ENCODE data around the gene CTSZ.
"Not testable (repeated sequence)": the region's sequence is repeated elsewhere in the genome, so short reads cannot be mapped to it uniquely, and the experiment has no call there.

Gene CTSZ

DNA sequence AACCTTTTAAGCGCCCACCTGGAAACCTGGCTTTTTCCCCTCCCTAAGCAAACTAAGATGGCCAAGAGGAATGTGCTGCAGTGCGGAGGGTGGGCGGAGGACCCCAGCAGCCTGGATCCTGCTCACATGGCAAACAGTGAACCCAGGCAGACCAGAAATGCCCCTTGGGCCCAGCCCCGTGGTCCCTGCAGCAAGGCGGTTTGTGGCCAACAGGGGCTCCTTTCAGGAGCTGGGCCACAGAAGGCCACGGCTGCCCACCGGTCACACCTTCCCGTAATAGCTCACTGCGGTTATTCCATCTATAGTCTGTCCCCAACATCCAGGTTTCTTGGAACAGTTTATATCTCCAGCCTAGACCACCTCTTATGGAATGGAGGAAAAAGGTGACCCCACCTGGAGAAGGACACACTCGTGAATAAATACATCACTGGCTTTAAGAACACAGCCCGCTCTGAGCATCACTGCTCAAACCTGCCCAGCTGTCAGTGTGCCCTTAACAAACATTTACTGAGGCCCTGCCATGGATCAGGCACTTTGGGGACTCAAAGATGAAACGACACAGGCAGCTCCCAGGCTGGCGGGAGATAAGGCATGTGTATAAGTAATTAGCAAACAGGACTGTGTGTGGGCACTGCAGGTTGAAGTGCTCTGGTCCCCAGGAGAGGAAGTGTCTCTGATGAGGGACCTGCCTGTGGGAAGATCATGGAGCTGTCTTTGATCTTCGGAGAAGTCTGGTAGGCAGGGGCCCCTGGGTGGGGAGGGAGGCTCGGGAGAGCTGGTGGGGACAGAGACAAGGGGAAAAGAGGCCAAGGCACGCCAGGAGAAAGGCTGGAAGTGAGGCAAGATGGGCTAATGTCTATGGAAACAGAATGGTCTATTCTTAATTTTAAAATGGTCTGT is 9.0 kb upstream of the CTSZ start:
- DNase-seq (ENCODE audit: extremely low spot score, insufficient read length, low read depth) (no peak), FAIRE-seq (no peak)

GRCh38 chr20:59015411-59015810 is 8.4 kb upstream of the CTSZ start:
- FAIRE-seq (no peak), DNase-seq (ENCODE audit: extremely low spot score, insufficient read length, low read depth) (no peak)

DNA sequence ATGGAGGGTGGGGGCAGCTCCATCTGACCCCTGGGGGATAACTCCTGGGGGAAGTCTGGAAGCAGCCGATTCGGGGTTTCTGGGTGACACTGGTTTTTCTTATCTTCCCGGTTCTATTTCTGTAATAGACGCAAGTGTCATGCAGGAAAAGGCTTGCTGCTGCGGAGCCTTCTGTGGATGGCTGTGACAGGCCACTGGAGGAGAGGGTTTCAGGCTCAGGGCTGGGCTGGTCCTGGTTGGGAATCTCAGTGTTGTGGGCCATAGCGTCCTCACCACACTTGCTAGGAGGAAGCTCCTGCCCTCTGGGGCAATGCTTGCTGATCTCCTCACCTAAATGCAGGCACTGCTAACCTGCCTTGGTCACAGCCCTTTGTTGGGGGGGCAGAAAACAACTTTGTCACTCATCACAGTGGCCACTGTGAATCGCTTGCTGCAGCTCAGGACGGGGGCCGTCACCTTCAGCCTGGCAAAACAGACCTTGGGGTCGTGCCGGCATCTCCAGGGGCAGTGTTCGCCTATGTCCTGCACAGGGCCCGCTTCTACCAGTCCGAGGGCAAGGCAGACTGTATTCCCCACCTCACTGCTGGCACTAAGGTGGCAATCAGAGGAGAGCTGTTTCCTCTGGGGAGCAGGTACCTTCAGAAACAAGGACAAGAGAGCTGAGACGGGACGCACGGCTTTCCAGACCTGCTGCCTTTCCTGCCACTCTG is 7.8 kb upstream of the CTSZ start:
- DNase-seq (ENCODE audit: extremely low spot score, insufficient read length, low read depth): no peak
- no peak for FAIRE-seq

DNA sequence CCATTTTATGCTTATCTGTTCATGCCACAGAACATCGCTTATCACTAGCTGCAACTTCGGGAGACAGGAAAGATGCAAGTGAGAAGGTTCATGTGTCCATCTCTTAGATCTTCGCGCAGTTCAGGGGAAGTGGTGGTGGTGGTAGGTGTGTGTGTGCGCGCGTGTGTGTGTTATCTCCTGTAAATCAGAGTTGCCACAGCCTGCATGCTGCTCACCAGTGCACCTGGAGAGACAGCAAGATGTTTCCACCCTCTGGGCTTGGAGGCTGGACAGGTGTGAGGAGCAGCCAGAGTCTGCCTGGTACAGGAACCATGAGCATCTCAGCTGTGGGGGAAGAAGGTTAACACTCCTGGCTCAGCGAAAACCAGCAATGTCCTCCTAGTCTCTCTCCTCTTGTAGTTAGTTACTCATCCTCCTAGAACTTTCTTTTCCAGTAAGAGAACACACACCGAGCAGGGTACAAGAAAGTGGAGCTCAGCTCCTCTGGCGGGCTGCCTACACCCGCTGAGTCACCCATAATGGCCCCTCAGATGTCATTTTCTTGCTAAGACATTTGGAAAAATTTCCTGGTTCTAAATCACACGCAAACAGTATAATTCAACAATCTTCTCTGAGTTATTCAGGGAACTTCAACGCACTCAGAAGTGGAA is 7.0 kb upstream of the CTSZ start:
- FAIRE-seq: no peak
- no peak for DNase-seq (ENCODE audit: extremely low spot score, insufficient read length, low read depth)

DNA sequence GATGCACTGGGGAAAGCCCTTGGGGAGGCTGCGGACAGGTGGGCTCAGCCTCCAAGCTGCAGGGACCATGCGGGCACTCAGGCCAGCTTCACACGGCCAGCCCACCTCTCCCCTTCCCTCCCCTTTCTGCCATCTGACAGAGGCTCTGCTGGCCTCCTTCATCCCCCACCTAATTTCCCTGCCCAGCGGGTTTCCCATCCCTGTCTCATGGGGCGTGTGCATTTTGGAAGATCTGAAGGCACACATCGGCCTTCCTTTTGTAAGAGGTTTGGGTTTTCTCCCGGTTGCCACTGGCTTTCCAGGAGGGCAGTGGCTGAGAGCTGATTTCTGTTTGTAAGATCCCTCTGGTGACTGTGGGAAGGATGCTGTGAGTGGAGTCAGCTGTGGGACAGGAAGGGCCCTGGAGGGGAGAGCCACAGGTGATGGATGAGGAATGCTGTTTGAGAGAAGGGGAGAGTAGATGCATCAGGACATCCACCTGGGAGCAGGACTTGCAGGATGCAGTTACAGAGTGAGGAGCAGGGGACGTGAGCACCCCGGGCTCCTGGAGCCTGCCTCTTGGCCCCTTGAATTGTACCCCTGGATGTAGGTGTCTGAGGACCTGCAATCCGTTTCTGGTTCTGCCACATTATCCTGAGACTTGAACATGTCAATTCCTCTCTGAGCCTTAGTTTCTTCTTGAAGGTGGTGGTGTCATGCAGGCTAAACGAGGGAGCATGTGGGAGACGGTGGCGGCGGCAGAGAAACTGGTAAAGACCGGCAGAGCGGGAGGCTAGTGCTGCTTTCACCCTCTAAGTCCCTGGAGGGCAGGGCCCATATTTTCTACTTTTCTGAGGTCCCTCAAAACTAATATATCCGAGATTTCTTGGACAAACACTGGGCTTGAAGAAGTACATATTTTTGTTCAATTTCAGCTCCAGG is 6.2 kb upstream of the CTSZ start:
- no peak for FAIRE-seq
- no peak for DNase-seq (ENCODE audit: extremely low spot score, insufficient read length, low read depth)

- DNase-seq (ENCODE audit: extremely low spot score, insufficient read length, low read depth); FAIRE-seq: not testable (repeated sequence)
These were observed 4.8 kb upstream of the CTSZ start for GRCh38 chr20:59011874-59012157.

- no peak for DNase-seq (ENCODE audit: extremely low spot score, insufficient read length, low read depth)
- no peak for FAIRE-seq
These were observed 4.2 kb upstream of the CTSZ start for GRCh38 chr20:59010995-59011873.

DNA sequence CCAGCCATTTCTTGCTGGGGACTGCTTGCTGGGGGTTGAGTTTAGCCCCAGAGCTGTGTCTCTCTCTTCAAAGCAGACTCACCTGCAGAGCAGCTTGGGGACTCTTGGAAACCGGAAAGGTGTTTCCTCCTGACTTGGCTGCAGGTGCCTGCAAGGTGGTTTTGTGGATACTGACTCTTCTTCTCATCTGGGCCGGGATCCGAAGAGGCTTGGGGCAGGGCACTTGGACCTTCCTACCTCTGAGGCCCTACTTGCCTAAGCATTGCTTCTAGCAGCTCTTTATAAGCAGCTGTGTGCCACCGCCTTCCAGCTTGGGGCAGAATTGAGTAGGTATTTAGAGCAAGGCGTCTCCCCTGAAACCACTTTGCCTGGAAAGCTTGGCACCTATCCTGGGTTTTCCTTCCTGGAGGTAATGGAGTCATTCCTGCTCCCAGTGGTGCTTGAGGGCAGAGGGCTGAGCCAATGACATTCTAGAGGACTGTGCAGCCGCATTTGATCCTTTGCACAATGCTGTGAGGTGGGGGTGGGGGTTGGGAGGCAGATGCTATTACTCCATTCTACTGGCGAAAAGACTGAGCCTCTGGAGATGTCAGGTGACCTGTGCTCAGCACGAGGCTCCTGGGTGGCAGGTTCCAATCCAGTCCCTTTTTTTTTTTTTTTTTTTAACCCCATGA is 3.4 kb upstream of the CTSZ start:
- DNase-seq (ENCODE audit: extremely low spot score, insufficient read length, low read depth) (no peak), FAIRE-seq (no peak)

DNA sequence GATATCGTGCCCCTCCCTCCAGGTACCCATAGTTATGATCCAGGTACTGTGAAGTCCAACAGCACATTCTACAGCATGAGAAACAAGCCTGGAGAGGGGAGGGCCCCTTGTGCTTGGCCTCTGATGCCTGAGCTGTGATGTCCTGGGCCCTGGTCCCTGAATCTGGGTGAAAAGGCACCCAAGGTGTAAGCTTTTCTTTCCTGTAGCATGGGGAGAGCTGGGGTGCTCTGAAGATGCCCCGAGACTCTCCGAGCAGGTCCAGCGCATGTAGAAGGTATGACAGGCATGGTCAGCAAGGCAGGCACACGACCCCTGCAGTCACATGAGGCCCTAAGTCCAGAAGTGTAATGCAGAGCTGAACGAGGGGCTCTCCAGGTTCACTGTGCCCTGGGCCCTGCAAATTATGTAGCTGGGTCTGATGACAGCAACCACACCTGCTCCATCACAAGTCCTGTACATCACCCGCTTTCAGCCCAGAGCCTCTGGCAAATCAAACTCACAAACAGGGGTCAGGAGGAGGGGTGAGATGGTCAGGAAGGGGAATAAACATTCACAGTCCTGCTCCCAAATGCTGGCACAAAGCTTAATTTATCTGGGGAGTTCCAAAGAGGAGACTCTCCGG is 1.8 kb upstream of the CTSZ start:
- FAIRE-seq (no peak), DNase-seq (ENCODE audit: extremely low spot score, insufficient read length, low read depth) (no peak)

DNA sequence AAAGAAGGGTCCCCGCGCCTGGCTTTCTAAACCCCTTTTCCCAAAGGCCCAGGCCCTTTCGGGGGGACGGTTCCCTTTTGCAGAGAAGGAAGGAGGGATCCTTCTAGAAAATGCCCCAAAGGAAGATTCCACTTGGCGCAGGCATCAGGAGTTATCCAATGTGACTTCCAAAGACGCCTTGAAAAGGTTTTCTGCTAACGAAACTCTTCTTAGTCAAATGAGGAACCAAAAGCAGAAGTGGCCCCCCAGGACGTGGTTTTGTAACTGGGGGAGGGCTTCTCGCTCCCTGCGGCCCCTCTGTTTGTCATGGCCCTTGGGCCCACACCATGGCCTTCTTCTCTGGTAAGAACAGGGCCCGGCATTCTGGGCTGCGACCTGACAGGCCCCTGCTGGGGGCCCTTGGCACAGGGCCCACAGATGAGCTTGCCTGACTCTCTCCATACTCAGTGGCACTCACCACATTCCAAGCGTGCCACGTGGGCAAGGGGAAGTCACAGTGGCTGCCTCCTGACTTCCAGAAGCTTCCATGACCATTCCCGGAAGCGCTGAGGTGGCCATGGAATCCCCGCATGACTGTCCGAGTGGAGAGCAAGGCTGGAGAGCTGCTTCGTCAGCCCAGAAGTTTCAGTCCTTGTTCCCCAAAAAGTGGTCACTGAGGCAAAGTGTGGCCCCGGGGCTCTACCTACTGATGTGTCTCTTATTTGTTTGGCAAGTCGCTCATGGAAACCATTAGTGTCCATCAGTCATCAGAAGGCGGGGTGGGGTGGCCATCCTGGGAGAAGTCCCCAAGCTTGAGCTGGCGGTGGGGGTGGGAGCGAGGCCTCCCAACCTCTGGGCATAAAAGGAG is 834 bp upstream of the CTSZ start:
- DNase-seq (ENCODE audit: extremely low spot score, insufficient read length, low read depth) (peak; percentile 71), FAIRE-seq (peak; percentile 82)

- DNase-seq (ENCODE audit: extremely low spot score, insufficient read length, low read depth) (no peak), FAIRE-seq (no peak)
These were observed 739 bp downstream of the CTSZ start for GRCh38 chr20:59006167-59006863.

- no peak for FAIRE-seq
- DNase-seq (ENCODE audit: extremely low spot score, insufficient read length, low read depth): no peak
These were observed 1.4 kb downstream of the CTSZ start for GRCh38 chr20:59005523-59006166.

DNA sequence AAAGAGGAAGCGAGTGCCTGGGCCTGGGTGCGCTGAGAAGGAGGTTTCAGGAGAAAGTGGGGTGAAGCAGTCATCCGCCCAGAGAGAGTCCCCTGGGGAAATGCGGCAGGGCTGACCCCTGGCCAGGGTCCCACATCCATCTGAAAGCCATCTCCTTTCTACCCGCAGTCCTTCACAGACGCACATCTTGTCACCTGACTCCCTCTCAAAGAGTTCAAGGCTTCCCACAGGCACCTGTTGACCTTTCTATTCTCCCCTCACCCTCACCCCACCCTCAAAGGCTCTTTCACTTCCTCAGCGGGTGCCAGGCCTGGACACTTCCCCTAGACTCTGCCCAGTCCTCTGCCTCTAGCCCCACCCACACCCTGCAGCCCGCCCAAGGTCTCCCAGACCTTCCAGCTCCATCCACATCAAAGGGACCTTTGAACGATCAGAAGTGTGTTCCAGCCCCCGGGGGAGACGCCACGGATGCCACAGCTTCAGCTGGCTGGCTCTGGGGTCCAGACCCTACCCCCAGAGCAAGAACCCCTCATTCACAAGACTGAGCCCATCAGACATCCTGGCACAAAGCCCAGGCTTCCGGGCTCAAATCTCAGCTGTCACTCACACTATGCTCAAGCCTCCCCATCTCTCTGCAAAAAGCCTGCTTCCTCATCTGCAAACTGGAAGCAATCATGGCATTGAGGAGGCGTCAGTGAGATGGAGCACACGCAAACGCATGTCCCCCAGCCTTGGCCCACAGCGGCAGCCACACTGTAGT is 2.1 kb downstream of the CTSZ start:
- FAIRE-seq (peak; percentile 97), DNase-seq (ENCODE audit: extremely low spot score, insufficient read length, low read depth) (peak; percentile 87)

GRCh38 chr20:59004493-59004762 is 2.6 kb downstream of the CTSZ start:
- DNase-seq (ENCODE audit: extremely low spot score, insufficient read length, low read depth) (no peak), FAIRE-seq (no peak)

GRCh38 chr20:59003836-59004492 is 3.1 kb downstream of the CTSZ start:
- FAIRE-seq: no peak

More at GRCh38 chr20:59003836-59004492, 3.1 kb downstream of the CTSZ start:
- DNase-seq (ENCODE audit: extremely low spot score, insufficient read length, low read depth): no peak
